Omental fat pad (tissue), 4 donors: ENCODE measurements around the gene C6orf89. TPM values are rescaled to one million over a fixed set of nuclear protein-coding genes. Genes with fewer than 3 reads are reported as not detected.

Experiments
- ATAC-seq: fragments of 150-250 bp; one replicate; pipeline ENCODE4 v1.9.1; 2016; ENCODE audit warnings: mild to moderate bottlenecking, moderate library complexity; ENCODE audit not compliant: low FRiP score
- DNase-seq: peaks from one replicate; pipeline ENCODE4 v3.0.0-alpha.2; 2019; ENCODE audit warnings: low spot score
- CTCF ChIP-seq, 3 donors: fragments of 450-650 bp; IDR thresholded peaks; one replicate each; pipeline ENCODE4 v1.5.1; 2016 to 2017; ENCODE audit warnings: antibody characterized with exemption in 3 of 3, mild to moderate bottlenecking in 3 of 3, moderate library complexity in 2 of 3
- total RNA-seq, 4 donors: library from RNA; depleted of rRNA; stranded (reverse); fragments of >200 nt; gene quantifications; one replicate each; pipeline ENCODE4 v1.1.0, GENCODE V29; 2016

The C6orf89 gene
- total RNA-seq, 4 donors from 2014 or later, result 40.2 to 53.0 (median 46.0) TPM

DNA sequence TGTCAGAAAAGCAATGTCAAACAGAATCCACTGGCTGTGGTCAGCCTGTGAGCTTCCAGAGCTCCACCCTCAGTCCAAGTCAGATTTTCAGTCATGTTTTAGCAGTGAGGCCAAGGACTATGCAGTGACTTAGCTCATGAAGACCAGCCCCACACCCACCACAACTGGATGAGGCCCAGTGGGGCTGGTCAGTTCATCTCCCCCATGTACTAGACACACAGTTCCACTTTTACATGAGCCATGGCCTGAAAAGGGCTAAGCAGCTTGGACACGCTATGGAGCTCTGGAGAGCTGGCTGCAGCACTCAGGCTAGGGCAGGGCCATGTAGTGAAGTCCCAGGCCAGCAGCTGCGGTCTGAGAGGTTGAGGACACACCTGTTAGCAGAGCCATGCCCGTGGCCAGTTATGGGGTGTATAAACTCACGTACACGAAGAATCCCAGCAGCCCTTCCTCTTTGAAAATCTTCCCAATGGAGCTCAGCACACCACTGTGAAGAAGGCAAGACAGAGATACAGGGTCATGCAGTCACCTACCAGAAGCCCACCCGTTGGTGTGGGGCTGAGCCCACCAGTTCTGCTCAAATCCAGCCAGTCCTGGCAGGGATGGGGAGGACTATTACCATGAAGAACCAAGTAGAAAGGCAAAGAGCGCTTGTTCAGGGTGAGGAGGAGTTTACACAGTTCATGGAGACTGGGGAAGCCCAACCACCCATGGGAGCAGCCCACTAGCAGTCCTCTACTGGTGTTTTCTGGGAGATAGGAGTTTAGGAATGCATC is 89.7 kb downstream of the C6orf89 start:
- DNase-seq, result no peak
- no peak for ATAC-seq

DNA sequence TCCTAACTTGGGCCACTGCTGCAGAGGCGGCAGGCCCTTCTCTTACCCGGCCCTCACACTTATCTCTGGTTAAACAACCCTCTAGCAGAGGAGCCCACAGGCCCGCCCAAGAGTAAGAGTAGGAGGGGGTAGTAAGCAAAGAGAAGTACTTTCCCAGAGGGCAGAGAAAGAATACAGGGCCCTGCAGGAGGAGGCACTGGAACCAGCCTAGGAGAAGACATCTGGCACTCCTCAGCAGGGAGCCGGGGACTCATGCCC is 90.2 kb downstream of the C6orf89 start:
- TF ChIP-seq CTCF (IDR thresholded peaks at IDR 0.05), result no peak
- ATAC-seq, result no peak

More for the DNA sequence above, 89.7 kb downstream of the C6orf89 start:
- TF ChIP-seq CTCF (IDR thresholded peaks at IDR 0.05), result no peak

DNA sequence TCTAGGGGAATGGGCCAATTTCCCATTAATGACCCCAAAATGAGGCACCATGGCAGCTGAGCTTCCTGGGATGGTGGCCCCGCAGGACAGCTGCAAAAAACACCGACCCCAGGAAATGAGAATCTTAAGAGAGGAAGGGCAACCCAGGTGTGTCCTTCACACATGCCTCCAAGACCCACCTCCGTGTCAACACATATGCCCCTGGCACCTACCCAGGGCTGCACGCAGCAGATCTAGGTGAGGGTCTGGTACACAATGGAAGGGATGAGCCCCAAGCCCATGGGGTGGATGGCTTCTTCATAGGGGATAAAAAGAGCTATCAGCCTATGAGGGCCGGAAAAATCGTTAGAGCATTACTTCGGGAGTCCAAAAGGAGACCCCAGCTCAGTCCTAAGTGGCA is 90.8 kb downstream of the C6orf89 start:
- DNase-seq (no peak), ATAC-seq (no peak)
- no peak for TF ChIP-seq CTCF (IDR thresholded peaks at IDR 0.05)

More for the DNA sequence above, 90.2 kb downstream of the C6orf89 start:
- no peak for DNase-seq

- no peak for ATAC-seq
Measured at GRCh38 chr6:36976931-36977330, 91.2 kb downstream of the C6orf89 start.

DNA sequence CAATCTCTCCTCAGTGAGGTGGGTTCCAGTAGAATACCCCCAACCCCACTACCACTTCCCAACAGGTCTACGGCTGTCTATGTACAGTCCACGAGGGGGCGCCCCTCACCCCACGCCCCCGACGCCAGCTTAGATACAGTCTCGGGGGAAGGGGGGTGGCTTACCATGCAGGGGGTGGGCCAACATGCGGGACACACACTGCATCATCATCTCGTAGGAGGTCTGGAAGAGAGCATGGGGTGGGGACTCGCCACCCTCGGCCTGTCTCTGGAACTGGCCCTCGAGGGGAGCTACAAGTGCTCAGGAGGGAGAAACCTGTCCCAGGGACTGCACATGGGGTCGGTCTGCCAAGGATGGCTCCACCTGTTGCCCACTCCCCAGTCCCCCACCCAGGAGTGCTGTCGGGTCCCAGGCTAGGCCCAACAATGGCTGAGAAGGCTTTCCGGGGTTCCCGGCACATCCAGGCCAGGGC is 91.8 kb downstream of the C6orf89 start:
- ATAC-seq (no peak), DNase-seq (no peak)
- TF ChIP-seq CTCF (IDR thresholded peaks at IDR 0.05), result no peak

More at GRCh38 chr6:36976931-36977330, 91.2 kb downstream of the C6orf89 start:
- no peak for TF ChIP-seq CTCF (IDR thresholded peaks at IDR 0.05)
- no peak for DNase-seq

Other genes starting within 250 kb of the C6orf89 start
- gene CDKN1A, start 207.2 kb upstream of the C6orf89 start, total RNA-seq, result 100 to 1,000 TPM; 126 to 611 (median 261) TPM
- 1 to 10 TPM in 1 of 4 donors, under 1 TPM in 3; 0.19 to 2.4 (median 0.43) TPM for gene RAB44, start 188.1 kb upstream of the C6orf89 start, total RNA-seq
- gene CPNE5, start 46.5 kb upstream of the C6orf89 start, total RNA-seq, result 10 to 100 TPM in 1 of 4 donors, 1 to 10 TPM in 2, under 1 TPM in 1; 0.47 to 20.3 (median 7.6) TPM
- 10 to 100 TPM; 17.5 to 31.6 (median 20.9) TPM for gene PPIL1, start 11.1 kb upstream of the C6orf89 start, total RNA-seq
- 10 to 100 TPM in 2 of 4 donors, 1 to 10 TPM in 2; 1.3 to 41.9 (median 8.9) TPM for gene PI16, start 68.8 kb downstream of the C6orf89 start, total RNA-seq
- gene MTCH1, start 100.2 kb downstream of the C6orf89 start, total RNA-seq, result 100 to 1,000 TPM; 227 to 251 (median 239) TPM
- gene FGD2, start 119.7 kb downstream of the C6orf89 start, total RNA-seq, result 10 to 100 TPM; 20.0 to 83.6 (median 63.0) TPM